Ectodermal cell (in vitro differentiated cells): ENCODE results near the gene LYST.
"Not testable (repeated sequence)": the region's sequence is repeated elsewhere in the genome, so short reads cannot be mapped to it uniquely, and the experiment has no call there.

Experiments
- H3K27ac ChIP-seq: 2 replicates; pipeline ENCODE4 v1.7.0; 2013; ENCODE audit warnings: mild to moderate bottlenecking, low read depth, low read length; ENCODE audit not compliant: insufficient read depth, poor library complexity, severe bottlenecking
- H3K27me3 ChIP-seq: 2 replicates; pipeline ENCODE4 v1.7.0; 2013; ENCODE audit warnings: mild to moderate bottlenecking, low read length; ENCODE audit not compliant: insufficient read depth, control insufficient read depth, poor library complexity, severe bottlenecking
- H3K36me3 ChIP-seq: one replicate; pipeline ENCODE4 v1.7.0; 2013; ENCODE audit warnings: low read length; ENCODE audit not compliant: control insufficient read depth, insufficient read depth
- H3K4me1 ChIP-seq: one replicate; pipeline ENCODE4 v1.7.0; 2013; ENCODE audit warnings: low read length; ENCODE audit not compliant: control insufficient read depth, insufficient read depth
- H3K4me3 ChIP-seq: 2 replicates; pipeline ENCODE4 v1.7.0; 2013; ENCODE audit warnings: low read depth, low read length, control low read depth; ENCODE audit not compliant: insufficient read depth
- H3K9me3 ChIP-seq: 2 replicates; pipeline ENCODE4 v1.7.0; 2013; ENCODE audit warnings: mild to moderate bottlenecking, low read length, moderate library complexity; ENCODE audit not compliant: control insufficient read depth
- WGBS, 2 experiments: methylation state at CpG; one replicate each; pipeline ENCODE4 v1.1.7; 2013; ENCODE audit warnings: missing lambda C conversion rate in 2 of 2; 5-methylcytosine and 5-hydroxymethylcytosine counted together

LYST gene

DNA sequence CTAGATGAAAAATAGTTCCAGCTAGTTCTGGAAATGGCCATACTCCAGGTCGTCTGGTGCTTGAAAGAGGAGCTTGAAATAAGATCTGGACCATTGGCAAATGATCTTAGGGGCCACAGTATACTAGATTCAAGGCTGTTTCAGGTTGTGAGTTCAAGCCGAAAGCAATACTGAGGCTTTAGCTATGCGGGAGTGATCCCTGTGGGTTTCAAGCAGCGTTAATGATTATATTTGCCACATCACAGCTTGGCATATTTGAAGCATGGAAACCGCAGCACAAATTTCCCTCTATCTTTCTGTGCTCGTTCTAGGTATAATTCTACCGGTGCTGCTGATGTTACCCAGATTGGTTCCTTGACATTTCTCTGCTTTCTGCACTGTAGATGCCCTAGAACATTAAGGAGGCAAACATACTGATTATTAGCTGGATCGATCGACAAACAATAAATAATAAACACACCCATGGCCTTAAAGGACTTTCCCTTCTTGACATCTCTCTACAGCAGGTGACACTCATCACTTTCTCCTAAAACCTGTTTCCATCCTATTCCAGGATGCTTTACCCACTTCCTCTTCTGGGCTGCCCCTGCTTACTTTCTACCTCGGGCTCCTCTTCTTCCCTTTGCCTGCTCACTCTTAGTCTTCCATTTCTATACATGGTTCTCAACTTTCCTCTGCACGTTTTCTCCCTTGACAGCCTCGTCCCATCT, 40.6 kb upstream of the LYST start:
- no peaks in the 10 kb centered on the region for H3K9me3 ChIP-seq
- no peak overlapping the region for H3K27ac ChIP-seq
- WGBS, 2 experiments = 90 to 93% methylated on average over 12 of the region's 12 CpGs
- H3K36me3 ChIP-seq = no peaks in the 10 kb centered on the region
- H3K27me3 ChIP-seq = no peaks in the 10 kb centered on the region
- peaks cover 10% of the 10 kb centered on the region for H3K4me1 ChIP-seq
- H3K4me3 ChIP-seq = no peak overlapping the region

DNA sequence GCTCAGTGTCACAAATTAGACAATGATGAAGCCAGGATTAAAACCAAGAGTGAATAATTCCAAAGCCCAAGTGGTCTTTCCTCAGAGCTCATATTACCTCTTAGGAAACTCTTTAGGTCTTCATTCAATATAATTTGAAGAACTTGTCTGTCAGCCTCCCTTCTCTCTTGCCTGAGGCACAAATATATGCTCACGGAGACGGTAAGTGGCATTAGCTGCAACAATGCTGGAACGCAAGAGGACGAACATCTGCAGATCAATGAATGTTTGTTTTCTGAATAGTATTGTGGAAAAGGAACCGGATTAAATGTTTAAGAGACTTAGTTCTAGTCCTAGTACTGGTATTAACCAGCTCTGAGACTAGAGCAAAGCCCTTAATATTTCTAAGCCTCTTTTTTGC, 39.7 kb upstream of the LYST start:
- Histone ChIP-seq H3K36me3 (no peaks in the 10 kb centered on the region), H3K27ac (no peak overlapping the region), H3K9me3 (no peaks in the 10 kb centered on the region), H3K27me3 (no peaks in the 10 kb centered on the region), H3K4me1 (peaks cover 10% of the 10 kb centered on the region), H3K4me3 (no peak overlapping the region)
- 91 to 94% methylated on average over 5 of the region's 5 CpGs for WGBS, 2 experiments

DNA sequence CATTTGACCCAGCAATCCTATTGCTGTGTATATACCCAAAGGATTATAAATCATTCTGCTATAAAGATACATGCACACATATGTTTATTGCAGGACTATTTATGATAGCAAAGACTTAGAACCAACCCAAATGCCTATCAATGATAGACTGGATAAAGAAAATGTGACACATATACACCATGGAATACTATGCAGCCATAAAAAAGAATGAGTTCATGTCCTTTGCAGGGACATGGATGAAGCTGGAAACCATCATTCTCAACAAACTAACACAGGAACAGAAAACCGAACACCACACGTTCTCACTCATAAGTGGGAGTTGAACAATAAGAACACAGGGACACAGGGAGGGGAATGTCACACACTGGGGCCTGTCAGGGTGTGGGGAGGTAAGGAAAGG, 37.1 kb upstream of the LYST start:
- H3K4me1 ChIP-seq, H3K36me3 ChIP-seq, H3K4me3 ChIP-seq, H3K27me3 ChIP-seq, H3K9me3 ChIP-seq, H3K27ac ChIP-seq: not testable (repeated sequence)
- 95 to 100% methylated on average over 1 to 2 of the region's 2 CpGs for WGBS, 2 experiments

DNA sequence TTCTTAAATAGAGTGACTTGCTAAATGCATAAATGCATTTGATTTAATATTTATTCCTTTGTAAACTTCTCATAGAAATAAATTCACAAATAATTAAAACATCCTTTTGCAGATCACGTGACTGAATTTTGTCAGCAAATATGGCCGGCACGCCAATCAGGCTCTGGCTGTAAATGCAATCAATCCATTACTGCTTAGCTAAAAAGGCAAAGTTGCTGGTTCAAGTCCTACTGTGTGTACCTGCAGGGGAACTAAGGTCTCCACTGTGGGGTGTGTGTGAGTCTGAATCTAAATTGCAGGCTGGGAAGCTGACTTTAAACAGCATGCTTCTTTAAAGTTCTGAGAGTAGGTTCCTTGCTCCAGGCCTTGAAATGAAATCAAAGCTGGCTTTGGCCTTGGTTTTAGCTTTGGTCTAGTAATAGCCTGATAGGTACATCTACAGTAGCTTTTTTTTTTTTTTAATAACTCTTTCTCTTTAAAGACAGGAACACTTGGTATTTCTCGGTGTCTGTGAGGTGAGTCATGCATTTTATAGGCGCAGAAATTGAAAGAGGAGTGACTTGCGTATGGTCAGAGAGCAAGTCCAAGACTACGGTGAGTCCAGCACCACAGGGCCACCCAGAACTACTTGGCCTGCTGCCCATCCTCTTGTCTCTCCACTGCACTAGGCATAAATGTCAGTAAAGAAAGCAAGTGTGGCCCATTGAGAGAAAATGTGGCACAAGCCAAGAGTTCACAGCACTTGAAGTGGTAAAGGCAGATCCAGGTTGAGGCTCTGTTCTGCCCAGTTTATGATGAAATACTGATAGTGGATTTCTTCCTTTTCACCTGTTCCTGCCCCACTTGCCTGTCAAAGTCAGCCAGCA, 36.2 kb upstream of the LYST start:
- H3K9me3 ChIP-seq = no peaks in the 10 kb centered on the region
- no peaks in the 10 kb centered on the region for H3K36me3 ChIP-seq
- no peaks in the 10 kb centered on the region for H3K27me3 ChIP-seq
- no peak overlapping the region for H3K4me3 ChIP-seq
- H3K27ac ChIP-seq = no peak overlapping the region
- H3K4me1 ChIP-seq = no peaks in the 10 kb centered on the region
- 86 to 88% methylated on average over 7 of the region's 7 CpGs for WGBS, 2 experiments

GRCh38 chr1:235901461-235901860, 34.8 kb upstream of the LYST start:
- no peaks in the 10 kb centered on the region for H3K36me3 ChIP-seq
- no peaks in the 10 kb centered on the region for H3K27me3 ChIP-seq
- 89 to 96% methylated on average over 2 of the region's 2 CpGs for WGBS, 2 experiments
- no peak overlapping the region for H3K27ac ChIP-seq
- no peaks in the 10 kb centered on the region for H3K9me3 ChIP-seq
- H3K4me3 ChIP-seq = no peak overlapping the region
- no peaks in the 10 kb centered on the region for H3K4me1 ChIP-seq

GRCh38 chr1:235898126-235898525, 31.4 kb upstream of the LYST start:
- WGBS, 2 experiments = 80 to 83% methylated on average over 3 of the region's 3 CpGs
- Histone ChIP-seq H3K36me3 (no peaks in the 10 kb centered on the region), H3K27me3 (no peaks in the 10 kb centered on the region), H3K27ac (no peak overlapping the region), H3K4me1 (no peaks in the 10 kb centered on the region), H3K4me3 (no peak overlapping the region), H3K9me3 (no peaks in the 10 kb centered on the region)

GRCh38 chr1:235893840-235894239, 27.1 kb upstream of the LYST start:
- H3K27me3 ChIP-seq = no peaks in the 10 kb centered on the region
- H3K36me3 ChIP-seq = no peaks in the 10 kb centered on the region
- H3K4me1 ChIP-seq = no peaks in the 10 kb centered on the region
- H3K4me3 ChIP-seq = no peak overlapping the region
- 100% methylated on average over 2 of the region's 2 CpGs for WGBS, 2 experiments
- H3K27ac ChIP-seq = no peak overlapping the region
- H3K9me3 ChIP-seq = no peaks in the 10 kb centered on the region

GRCh38 chr1:235892734-235893413, 26.2 kb upstream of the LYST start:
- Histone ChIP-seq H3K27me3 (no peaks in the 10 kb centered on the region), H3K9me3 (no peaks in the 10 kb centered on the region), H3K27ac (no peak overlapping the region), H3K4me1 (no peaks in the 10 kb centered on the region), H3K36me3 (no peaks in the 10 kb centered on the region), H3K4me3 (no peak overlapping the region)
- 93% methylated on average over 3 to 5 of the region's 5 CpGs for WGBS, 2 experiments

DNA sequence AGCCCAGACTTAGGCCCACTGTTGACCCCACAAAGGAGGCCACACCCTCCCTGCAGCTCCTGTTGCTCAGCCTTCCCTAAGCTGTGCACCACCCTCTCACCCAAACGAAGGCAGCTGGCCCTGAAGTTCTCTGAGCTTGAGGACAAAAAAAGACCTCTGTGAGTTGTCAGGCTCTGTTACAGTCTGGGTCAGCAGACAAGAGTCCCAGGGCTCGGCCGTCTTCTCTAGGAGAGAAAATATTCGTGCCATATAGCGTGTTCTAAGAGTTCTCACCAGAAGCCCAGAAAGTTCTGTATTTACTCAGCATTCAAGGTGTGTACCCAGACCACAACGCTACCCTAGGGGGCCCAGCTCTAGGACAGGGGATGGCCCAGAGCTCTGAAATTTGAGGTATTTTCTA, 25.5 kb upstream of the LYST start:
- WGBS, 2 experiments = 90 to 92% methylated on average over 6 of the region's 6 CpGs
- H3K4me3 ChIP-seq = no peak overlapping the region
- no peaks in the 10 kb centered on the region for H3K36me3 ChIP-seq
- no peak overlapping the region for H3K27ac ChIP-seq
- H3K4me1 ChIP-seq = no peaks in the 10 kb centered on the region
- no peaks in the 10 kb centered on the region for H3K27me3 ChIP-seq
- no peaks in the 10 kb centered on the region for H3K9me3 ChIP-seq

DNA sequence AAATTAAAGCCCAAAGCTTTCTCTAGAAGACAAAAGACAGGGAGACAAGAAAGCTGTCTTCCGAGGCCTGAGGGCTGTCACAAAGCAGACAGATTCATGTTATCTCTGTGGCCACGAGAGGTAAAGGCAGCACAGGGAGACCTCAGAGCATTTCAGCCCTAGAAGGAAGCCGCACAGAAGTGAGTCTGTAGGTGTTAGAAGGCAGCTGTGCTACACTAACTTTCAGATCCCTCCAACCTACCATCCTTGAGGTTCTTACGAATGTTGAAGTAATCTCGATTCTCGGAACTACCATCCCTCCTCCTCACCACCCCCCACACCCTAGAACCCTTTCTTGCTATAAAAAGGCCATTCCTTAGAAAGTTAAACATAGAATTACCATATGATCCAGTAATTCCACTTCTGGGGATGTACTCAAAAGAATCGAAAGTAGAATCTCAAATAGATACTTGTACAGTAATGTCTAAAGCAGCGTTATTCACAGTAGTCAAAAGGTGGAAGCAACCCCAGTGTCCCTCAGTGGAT, 21.5 kb upstream of the LYST start:
- no peaks in the 10 kb centered on the region for H3K4me1 ChIP-seq
- H3K27me3 ChIP-seq = no peaks in the 10 kb centered on the region
- no peak overlapping the region for H3K27ac ChIP-seq
- H3K9me3 ChIP-seq = no peaks in the 10 kb centered on the region
- 87 to 93% methylated on average over 7 to 8 of the region's 8 CpGs for WGBS, 2 experiments
- no peak overlapping the region for H3K4me3 ChIP-seq
- H3K36me3 ChIP-seq = no peaks in the 10 kb centered on the region
